ENCODE data around the gene PELI3.
"Not testable (repeated sequence)": the region's sequence is repeated elsewhere in the genome, so short reads cannot be mapped to it uniquely, and the experiment has no call there.

Gene PELI3

GRCh38 chr11:66454247-66454646, 12.5 kb upstream of the PELI3 start:
- TF ChIP-seq CTCF (IDR thresholded peaks at IDR 0.05), result no peak
- H3K27ac ChIP-seq, result no peak overlapping the region

GRCh38 chr11:66454828-66455227, 11.9 kb upstream of the PELI3 start:
- H3K27ac ChIP-seq, result no peak overlapping the region
- TF ChIP-seq CTCF (IDR thresholded peaks at IDR 0.05), result no peak
- no peak for TF ChIP-seq ZFX (IDR thresholded peaks at IDR 0.05; ENCODE audit: borderline replicate concordance)

DNA sequence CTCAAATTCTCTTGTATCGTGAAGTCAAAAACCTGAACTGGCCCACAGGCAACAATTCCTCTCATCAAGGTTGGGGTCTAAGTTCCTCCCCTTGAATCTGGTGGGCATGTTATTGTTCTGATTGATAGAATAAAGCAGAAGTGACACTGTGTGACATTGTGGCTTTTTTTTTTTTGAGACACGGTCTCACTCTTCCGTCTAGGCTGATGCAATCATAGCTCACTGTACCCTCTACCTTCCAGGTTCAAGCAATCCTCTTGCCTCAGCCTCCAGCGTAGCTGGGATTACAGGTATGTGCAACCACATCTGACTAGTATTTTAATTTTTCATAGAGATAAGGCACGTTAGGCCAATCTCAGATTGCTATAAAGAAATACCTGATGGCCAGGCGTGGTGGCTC, 8.9 kb upstream of the PELI3 start:
- H3K27ac ChIP-seq, result no peak overlapping the region
- TF ChIP-seq ZFX (IDR thresholded peaks at IDR 0.05; ENCODE audit: borderline replicate concordance) (no peak), CTCF (IDR thresholded peaks at IDR 0.05) (no peak)

GRCh38 chr11:66459138-66459778, 7.4 kb upstream of the PELI3 start:
- H3K27ac ChIP-seq, result no peak overlapping the region
- TF ChIP-seq ZFX (IDR thresholded peaks at IDR 0.05; ENCODE audit: borderline replicate concordance) (no peak), CTCF (IDR thresholded peaks at IDR 0.05) (no peak)

DNA sequence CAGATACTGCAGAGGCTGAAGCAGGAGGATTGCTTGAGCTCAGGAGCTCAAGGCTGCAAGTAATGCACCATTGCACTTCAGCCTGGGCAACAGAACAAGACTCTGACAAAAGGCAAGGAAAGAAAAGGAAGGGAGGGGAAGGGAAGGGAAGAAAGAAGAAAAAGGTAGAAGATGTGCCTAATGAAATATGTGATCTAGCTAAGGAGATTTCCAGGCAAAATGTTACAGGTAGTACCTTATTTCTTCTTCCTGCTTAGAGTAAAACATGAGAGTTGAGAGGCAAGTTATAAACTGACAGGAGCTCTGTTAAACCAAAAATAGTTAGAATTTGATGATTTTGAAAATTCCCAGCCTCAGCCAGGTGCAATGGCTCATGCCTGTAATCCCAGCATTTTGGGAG, 4.7 kb upstream of the PELI3 start:
- no peak overlapping the region for H3K27ac ChIP-seq
- TF ChIP-seq ZFX (IDR thresholded peaks at IDR 0.05; ENCODE audit: borderline replicate concordance), result no peak
- TF ChIP-seq CTCF (IDR thresholded peaks at IDR 0.05), result no peak

- TF ChIP-seq CTCF (IDR thresholded peaks at IDR 0.05) (no peak), ZFX (IDR thresholded peaks at IDR 0.05; ENCODE audit: borderline replicate concordance) (no peak)
Measured at GRCh38 chr11:66462911-66463310, 3.8 kb upstream of the PELI3 start.

GRCh38 chr11:66464116-66464515, 2.6 kb upstream of the PELI3 start:
- H3K27ac ChIP-seq, result not testable (repeated sequence)

More at GRCh38 chr11:66462911-66463310, 3.8 kb upstream of the PELI3 start:
- no peak overlapping the region for H3K27ac ChIP-seq

- H3K27ac ChIP-seq, result no peak overlapping the region
- no peak for TF ChIP-seq ZFX (IDR thresholded peaks at IDR 0.05; ENCODE audit: borderline replicate concordance)
Measured at GRCh38 chr11:66464916-66465315, 1.8 kb upstream of the PELI3 start.
